ENCODE measurements around the gene HMHB1. TPM values are rescaled to one million over a fixed set of nuclear protein-coding genes. Genes with fewer than 3 reads are reported as not detected.
"Not testable (repeated sequence)": the region's sequence is repeated elsewhere in the genome, so short reads cannot be mapped to it uniquely, and the experiment has no call there.

Gene HMHB1
- total RNA-seq, 2 experiments from 2014 or later, result not detected

DNA sequence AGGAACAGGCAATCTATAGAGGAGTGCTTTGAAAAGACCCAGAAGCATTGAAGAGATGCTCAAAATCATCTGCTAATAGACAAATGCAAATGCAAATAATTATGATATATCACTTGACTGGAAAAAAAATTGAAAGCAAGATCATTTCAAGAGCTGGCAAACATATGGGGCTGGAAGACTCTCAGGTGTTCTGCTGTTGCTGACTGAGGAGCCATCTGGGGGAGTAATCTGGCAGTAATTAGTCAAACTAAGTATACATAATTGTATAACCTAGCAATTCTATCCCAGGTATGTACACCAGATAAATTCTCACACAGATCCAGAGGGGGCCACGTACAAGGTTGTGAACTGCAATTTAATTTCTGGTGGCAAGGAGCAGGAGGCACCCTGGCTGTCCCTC, 4.6 kb upstream of the HMHB1 start:
- no peaks in the 10 kb centered on the region for H3K36me3 Mint-ChIP-seq (ENCODE audit: low read depth)
- CTCF ChIA-PET, result no interaction called here
- ATAC-seq, result no peak
- DNase-seq, result no peak
- POLR2A ChIA-PET, result no interaction called here
- no peaks in the 10 kb centered on the region for H3K9me3 Mint-ChIP-seq (ENCODE audit: insufficient read depth)
- H3K4me1 Mint-ChIP-seq (ENCODE audit: low read depth), result peaks cover 9% of the 10 kb centered on the region
- no peak overlapping the region for H3K4me3 Mint-ChIP-seq
- H3K27me3 Mint-ChIP-seq (ENCODE audit: low read depth), result peaks cover 13% of the 10 kb centered on the region
- H3K27ac Mint-ChIP-seq, result no peak overlapping the region

GRCh38 chr5:143816370-143816769, 4.4 kb downstream of the HMHB1 start:
- POLR2A ChIA-PET; H3K27me3 Mint-ChIP-seq (ENCODE audit: low read depth); DNase-seq; ATAC-seq; CTCF ChIA-PET; H3K36me3 Mint-ChIP-seq (ENCODE audit: low read depth); H3K27ac Mint-ChIP-seq; H3K9me3 Mint-ChIP-seq (ENCODE audit: insufficient read depth); H3K4me3 Mint-ChIP-seq: not testable (repeated sequence)
- H3K4me1 Mint-ChIP-seq (ENCODE audit: low read depth), result peaks cover 17% of the 10 kb centered on the region

DNA sequence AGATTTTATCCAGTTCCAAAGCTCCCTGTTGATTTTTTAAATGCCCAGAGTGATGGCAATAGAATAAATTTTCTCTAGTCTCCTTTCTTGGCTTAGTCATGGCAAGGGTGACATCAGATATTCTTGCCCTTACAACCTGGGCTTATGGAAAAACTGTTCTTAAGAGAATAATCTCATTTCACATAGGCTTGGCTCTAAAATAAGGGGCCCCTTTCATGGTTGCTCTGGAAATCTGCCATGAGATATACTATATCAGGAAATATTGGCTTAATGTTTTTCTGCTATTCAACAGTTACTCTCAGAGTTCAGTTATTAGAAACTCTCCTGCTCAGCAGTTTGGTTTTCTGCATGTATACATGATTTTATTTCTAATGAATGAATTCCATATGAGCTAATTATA, 7.8 kb downstream of the HMHB1 start:
- peaks cover 8% of the 10 kb centered on the region for H3K27me3 Mint-ChIP-seq (ENCODE audit: low read depth)
- DNase-seq (no peak), ATAC-seq (no peak)
- ChIA-PET POLR2A (no interaction called here), CTCF (no interaction called here)
- no peak overlapping the region for H3K4me3 Mint-ChIP-seq
- H3K36me3 Mint-ChIP-seq (ENCODE audit: low read depth), result peaks cover 2% of the 10 kb centered on the region
- no peaks in the 10 kb centered on the region for H3K4me1 Mint-ChIP-seq (ENCODE audit: low read depth)
- no peak overlapping the region for H3K27ac Mint-ChIP-seq
- H3K9me3 Mint-ChIP-seq (ENCODE audit: insufficient read depth), result no peaks in the 10 kb centered on the region

- ChIA-PET POLR2A (no interaction called here), CTCF (no interaction called here)
- no peak for DNase-seq
- H3K4me3 Mint-ChIP-seq, result no peak overlapping the region
- H3K36me3 Mint-ChIP-seq (ENCODE audit: low read depth), result peaks cover 2% of the 10 kb centered on the region
- H3K27me3 Mint-ChIP-seq (ENCODE audit: low read depth), result peaks cover 8% of the 10 kb centered on the region
- no peak overlapping the region for H3K27ac Mint-ChIP-seq
- no peak for ATAC-seq
- no peaks in the 10 kb centered on the region for H3K4me1 Mint-ChIP-seq (ENCODE audit: low read depth)
- no peaks in the 10 kb centered on the region for H3K9me3 Mint-ChIP-seq (ENCODE audit: insufficient read depth)
Measured at GRCh38 chr5:143820451-143820850, 8.5 kb downstream of the HMHB1 start.

GRCh38 chr5:143824851-143825720, 13.1 kb downstream of the HMHB1 start:
- Mint-ChIP-seq H3K36me3 (ENCODE audit: low read depth) (no peaks in the 10 kb centered on the region), H3K4me3 (no peak overlapping the region), H3K4me1 (ENCODE audit: low read depth) (peaks cover 21% of the 10 kb centered on the region), H3K27ac (no peak overlapping the region), H3K27me3 (ENCODE audit: low read depth) (peaks cover 5% of the 10 kb centered on the region), H3K9me3 (ENCODE audit: insufficient read depth) (no peaks in the 10 kb centered on the region)
- ATAC-seq (peak; percentile 87), DNase-seq (peak; percentile 88)
- ChIA-PET CTCF (interaction anchor here (0.6 to 2.5 kb wide), 33 partner anchors 10 to 1184 kb away, joined by 3 to 12 read pairs (median 4); partner anchors contain the start of gene NR3C1), POLR2A (interaction anchor here (1.4 kb wide), 1 partner anchor 421 kb away, joined by 6 read pairs; the partner anchor contains the start of gene NR3C1)

- no peak overlapping the region for H3K4me3 Mint-ChIP-seq
- peaks cover 21% of the 10 kb centered on the region for H3K4me1 Mint-ChIP-seq (ENCODE audit: low read depth)
- no peaks in the 10 kb centered on the region for H3K9me3 Mint-ChIP-seq (ENCODE audit: insufficient read depth)
- H3K36me3 Mint-ChIP-seq (ENCODE audit: low read depth), result no peaks in the 10 kb centered on the region
- ChIA-PET POLR2A (interaction anchor here (0.6 to 1.2 kb wide), 2 partner anchors 369 to 423 kb away, joined by 3 read pairs; partner anchors contain the start of gene NR3C1), CTCF (interaction anchor here (1.0 to 2.5 kb wide), 7 partner anchors 141 to 903 kb away, joined by 3 to 8 read pairs (median 6); no protein-coding TSS in a partner anchor)
- peak; percentile 39 for DNase-seq
- no peaks in the 10 kb centered on the region for H3K27me3 Mint-ChIP-seq (ENCODE audit: low read depth)
- no peak overlapping the region for H3K27ac Mint-ChIP-seq
- ATAC-seq, result peak; percentile 32
Measured at GRCh38 chr5:143826951-143827444, 15.0 kb downstream of the HMHB1 start.

DNA sequence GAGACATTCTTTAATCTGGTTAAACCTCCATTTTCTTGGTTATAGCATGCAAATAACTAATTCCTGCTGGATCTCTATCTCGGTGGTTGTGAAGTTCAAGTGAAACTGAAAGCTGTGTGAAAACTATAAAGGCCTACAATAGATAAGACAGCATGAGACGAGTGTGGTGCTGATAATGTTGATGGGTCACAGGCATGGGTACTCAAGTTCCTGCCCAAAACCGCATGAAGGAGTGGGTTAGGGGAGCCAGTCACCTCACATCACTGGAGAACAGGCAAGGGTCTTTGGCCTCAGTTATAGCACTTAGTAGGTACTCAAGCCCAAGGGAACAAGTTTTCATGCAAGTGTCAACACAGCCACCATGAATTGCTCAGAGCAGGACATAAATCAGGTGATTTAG, 16.7 kb downstream of the HMHB1 start:
- H3K4me1 Mint-ChIP-seq (ENCODE audit: low read depth), result peaks cover 21% of the 10 kb centered on the region
- ChIA-PET CTCF (interaction anchor here (0.9 to 2.5 kb wide), 6 partner anchors 34 to 826 kb away, joined by 3 to 8 read pairs (median 4); no protein-coding TSS in a partner anchor), POLR2A (interaction anchor here (1.3 kb wide), 1 partner anchor 826 kb away, joined by 4 read pairs; no protein-coding TSS in a partner anchor)
- ATAC-seq (peak; percentile 74), DNase-seq (peak; percentile 25)
- no peaks in the 10 kb centered on the region for H3K9me3 Mint-ChIP-seq (ENCODE audit: insufficient read depth)
- peak overlapping the region; percentile 65 for H3K27ac Mint-ChIP-seq
- no peaks in the 10 kb centered on the region for H3K36me3 Mint-ChIP-seq (ENCODE audit: low read depth)
- no peaks in the 10 kb centered on the region for H3K27me3 Mint-ChIP-seq (ENCODE audit: low read depth)
- peak overlapping the region; percentile 54 for H3K4me3 Mint-ChIP-seq

GRCh38 chr5:143833177-143833576, 21.2 kb downstream of the HMHB1 start:
- no peaks in the 10 kb centered on the region for H3K9me3 Mint-ChIP-seq (ENCODE audit: insufficient read depth)
- ChIA-PET CTCF (interaction anchor here (1.2 to 1.6 kb wide), 2 partner anchors 135 to 944 kb away, joined by 3 to 4 read pairs; no protein-coding TSS in a partner anchor), POLR2A (no interaction called here)
- DNase-seq (no peak), ATAC-seq (no peak)
- no peaks in the 10 kb centered on the region for H3K27me3 Mint-ChIP-seq (ENCODE audit: low read depth)
- H3K27ac Mint-ChIP-seq, result no peak overlapping the region
- H3K36me3 Mint-ChIP-seq (ENCODE audit: low read depth), result no peaks in the 10 kb centered on the region
- no peak overlapping the region for H3K4me3 Mint-ChIP-seq
- peaks cover 10% of the 10 kb centered on the region for H3K4me1 Mint-ChIP-seq (ENCODE audit: low read depth)

DNA sequence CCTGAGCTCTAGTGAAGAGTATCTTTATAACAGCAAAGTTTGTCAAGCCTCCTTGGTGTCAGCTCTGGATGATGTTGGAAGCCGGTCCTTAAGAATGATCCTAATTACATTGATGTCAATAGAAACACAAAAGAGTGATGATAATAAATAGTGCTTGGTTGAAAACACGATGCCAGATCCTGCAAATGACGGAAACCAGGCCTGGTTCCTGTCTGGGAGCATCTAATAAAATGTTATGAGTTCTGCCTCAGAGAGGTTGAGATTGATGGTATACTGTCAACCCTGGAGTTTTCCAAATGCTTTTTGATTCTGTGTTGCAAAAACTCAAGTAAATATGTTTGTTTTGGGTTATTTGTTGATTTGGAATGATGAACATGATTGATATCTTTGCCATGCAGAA, 23.3 kb downstream of the HMHB1 start:
- no peaks in the 10 kb centered on the region for H3K27me3 Mint-ChIP-seq (ENCODE audit: low read depth)

DNA sequence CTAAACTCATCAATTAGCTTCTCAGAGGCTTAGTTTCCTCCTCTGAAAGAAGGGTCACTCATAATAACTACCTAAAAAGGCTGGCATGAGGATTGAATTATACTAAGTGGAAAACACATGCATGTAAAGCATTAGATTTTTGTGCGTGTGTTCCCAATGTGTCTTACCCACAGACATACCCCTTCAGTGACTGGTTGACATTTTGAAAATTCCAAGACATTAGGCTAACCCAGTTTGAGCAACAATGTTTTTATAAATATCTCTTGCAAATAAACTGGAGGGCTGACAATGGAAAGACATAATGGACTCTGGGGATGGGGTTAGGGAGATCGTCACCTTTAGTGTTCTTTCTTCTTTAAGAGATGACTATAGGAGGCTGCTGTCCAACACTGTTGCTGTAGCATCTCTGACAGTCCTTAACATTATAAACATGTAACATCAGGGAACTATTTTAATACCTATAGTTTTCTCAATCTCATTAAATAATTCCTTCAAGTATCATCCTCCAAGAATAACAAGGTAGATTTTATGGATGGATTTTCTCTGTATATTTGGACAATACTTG, 24.3 kb downstream of the HMHB1 start:
- ChIA-PET POLR2A (no interaction called here), CTCF (no interaction called here)
- Mint-ChIP-seq H3K4me3 (no peak overlapping the region), H3K9me3 (ENCODE audit: insufficient read depth) (no peaks in the 10 kb centered on the region), H3K27ac (no peak overlapping the region), H3K36me3 (ENCODE audit: low read depth) (no peaks in the 10 kb centered on the region), H3K4me1 (ENCODE audit: low read depth) (peaks cover 2% of the 10 kb centered on the region), H3K27me3 (ENCODE audit: low read depth) (no peaks in the 10 kb centered on the region)
- DNase-seq (no peak), ATAC-seq (no peak)

More for the DNA sequence above, 23.3 kb downstream of the HMHB1 start:
- Mint-ChIP-seq H3K4me1 (ENCODE audit: low read depth) (peaks cover 2% of the 10 kb centered on the region), H3K27ac (no peak overlapping the region), H3K9me3 (ENCODE audit: insufficient read depth) (no peaks in the 10 kb centered on the region), H3K4me3 (no peak overlapping the region), H3K36me3 (ENCODE audit: low read depth) (no peaks in the 10 kb centered on the region)
- ChIA-PET POLR2A (no interaction called here), CTCF (no interaction called here)
- ATAC-seq, result no peak
- DNase-seq, result no peak

GRCh38 chr5:143837306-143837848, 25.4 kb downstream of the HMHB1 start:
- Mint-ChIP-seq H3K27ac (no peak overlapping the region), H3K4me3 (no peak overlapping the region), H3K9me3 (ENCODE audit: insufficient read depth) (no peaks in the 10 kb centered on the region), H3K27me3 (ENCODE audit: low read depth) (no peaks in the 10 kb centered on the region), H3K36me3 (ENCODE audit: low read depth) (no peaks in the 10 kb centered on the region), H3K4me1 (ENCODE audit: low read depth) (peaks cover 2% of the 10 kb centered on the region)
- POLR2A ChIA-PET, result no interaction called here
- ATAC-seq (no peak), DNase-seq (no peak)
- CTCF ChIA-PET, result interaction anchor here (1.0 kb wide), 1 partner anchor 11 kb away, joined by 3 read pairs; no protein-coding TSS in a partner anchor

- no peak for DNase-seq
- CTCF ChIA-PET, result no interaction called here
- Mint-ChIP-seq H3K9me3 (ENCODE audit: insufficient read depth) (no peaks in the 10 kb centered on the region), H3K4me1 (ENCODE audit: low read depth) (peaks cover 2% of the 10 kb centered on the region), H3K4me3 (no peak overlapping the region), H3K36me3 (ENCODE audit: low read depth) (no peaks in the 10 kb centered on the region), H3K27ac (no peak overlapping the region), H3K27me3 (ENCODE audit: low read depth) (no peaks in the 10 kb centered on the region)
- POLR2A ChIA-PET, result no interaction called here
- no peak for ATAC-seq
Measured at GRCh38 chr5:143841446-143841845, 29.5 kb downstream of the HMHB1 start.
